GM19455 (cell line): ENCODE results near the gene TMEM255B.

Experiments used
- ATAC-seq: cut with Tn5 transposase; IDR thresholded peaks from one replicate; pipeline ENCODE4 v1.9.1; 2021; ENCODE audit not compliant: unreplicated experiment

TMEM255B gene

DNA sequence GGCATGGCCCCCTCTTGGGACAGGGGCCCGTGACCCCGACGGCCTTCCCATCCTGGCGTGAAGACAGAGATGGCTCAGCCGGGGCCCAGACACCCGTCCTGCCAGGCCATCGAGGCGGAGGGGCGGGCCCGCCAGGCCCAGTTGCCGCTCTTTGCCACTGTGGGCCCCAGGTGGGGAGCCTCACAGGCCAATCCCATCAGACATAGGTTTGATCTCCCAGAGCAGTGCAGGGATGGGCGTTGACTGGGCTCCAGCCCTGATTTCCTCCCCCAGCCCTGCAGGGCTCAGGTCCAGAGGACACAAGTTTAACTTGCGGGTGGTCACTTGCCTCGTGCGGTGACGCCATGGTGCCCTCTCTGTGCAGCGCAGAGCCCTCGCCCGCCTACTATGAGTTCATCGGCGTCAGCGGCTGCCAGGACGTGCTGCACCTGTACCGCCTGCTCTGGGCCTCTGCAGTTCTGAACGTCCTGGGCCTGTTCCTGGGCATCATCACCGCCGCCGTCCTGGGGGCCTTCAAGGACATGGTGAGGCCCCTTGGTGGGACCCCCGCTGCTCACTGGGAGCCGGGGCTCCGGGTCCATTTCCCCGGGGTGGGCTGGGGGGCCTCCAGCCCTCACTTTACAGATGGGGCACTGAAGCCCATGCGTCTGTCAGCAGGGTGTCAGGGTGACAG is 42.4 kb downstream of the TMEM255B start:
- ATAC-seq, result no peak

DNA sequence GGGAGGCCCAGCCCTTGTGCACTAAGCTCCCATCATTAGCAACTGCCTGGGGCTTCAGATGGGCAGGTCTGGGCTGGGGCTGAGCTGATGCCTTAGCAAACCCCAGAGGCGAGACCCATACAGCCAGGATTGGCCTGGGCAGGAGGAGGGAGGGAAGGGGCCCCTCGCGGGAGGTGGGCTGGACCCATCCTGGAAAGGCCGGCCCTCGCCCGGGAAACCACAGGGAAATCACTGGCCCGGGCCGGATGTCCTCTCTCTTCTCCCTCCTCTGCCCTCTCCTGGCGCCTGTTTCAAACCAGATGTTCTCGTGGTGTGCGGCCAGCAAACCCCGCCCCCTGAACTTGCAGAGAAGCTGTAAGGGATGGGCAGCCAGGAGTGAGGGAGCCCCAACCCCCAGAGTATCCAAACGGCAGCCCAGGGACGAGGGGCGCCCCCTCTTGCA is 43.1 kb downstream of the TMEM255B start:
- no peak for ATAC-seq

DNA sequence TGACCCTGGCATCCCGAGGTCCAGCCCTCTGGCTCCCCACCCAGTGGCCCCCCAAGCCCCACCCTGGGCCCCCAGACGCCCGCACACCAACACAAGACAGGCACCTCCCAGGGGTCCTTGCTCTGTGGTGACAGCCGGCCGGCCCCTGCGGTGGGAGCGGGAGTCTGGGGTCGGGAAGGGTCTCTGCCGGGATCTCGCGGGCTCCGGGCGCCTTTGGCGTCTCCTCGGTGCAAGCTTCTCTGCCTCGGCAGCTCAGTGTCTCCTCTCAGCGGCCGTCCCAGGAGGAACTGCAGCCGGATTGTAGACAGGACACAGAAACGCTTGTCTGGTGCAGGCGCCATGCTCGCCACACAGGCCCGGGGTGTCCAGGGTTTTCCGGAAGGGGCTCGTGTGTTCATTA is 43.7 kb downstream of the TMEM255B start:
- ATAC-seq, result no peak

DNA sequence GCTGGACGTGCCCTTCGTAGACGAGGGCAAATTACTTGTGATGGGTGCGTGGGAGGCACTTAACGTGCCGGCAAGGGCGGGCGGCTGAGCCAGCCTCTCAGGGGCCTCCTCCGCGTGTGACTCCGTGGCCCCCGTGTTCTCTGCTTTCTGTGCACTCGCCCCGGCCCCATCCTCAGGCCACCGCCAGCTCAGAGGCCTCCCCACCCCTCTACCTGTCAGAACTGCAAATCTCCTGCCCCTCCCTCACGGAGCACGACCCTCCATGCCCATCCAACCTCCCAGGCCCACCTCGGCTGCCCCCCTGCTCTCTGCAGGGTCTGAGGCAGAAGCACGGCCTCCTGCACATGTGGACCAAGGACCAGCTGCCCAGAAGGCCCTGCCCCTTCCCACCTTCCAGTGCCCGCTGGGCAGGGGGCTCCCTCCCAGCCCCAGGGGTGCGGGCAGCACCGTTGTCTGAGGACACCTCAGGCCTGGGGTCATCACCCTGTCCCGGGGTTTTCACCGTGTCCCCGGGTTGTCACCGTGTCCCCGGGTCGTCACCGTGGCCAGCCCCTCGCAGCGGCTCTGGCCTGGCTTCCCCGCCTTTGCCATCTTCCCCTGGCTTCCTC is 44.5 kb downstream of the TMEM255B start:
- no peak for ATAC-seq

DNA sequence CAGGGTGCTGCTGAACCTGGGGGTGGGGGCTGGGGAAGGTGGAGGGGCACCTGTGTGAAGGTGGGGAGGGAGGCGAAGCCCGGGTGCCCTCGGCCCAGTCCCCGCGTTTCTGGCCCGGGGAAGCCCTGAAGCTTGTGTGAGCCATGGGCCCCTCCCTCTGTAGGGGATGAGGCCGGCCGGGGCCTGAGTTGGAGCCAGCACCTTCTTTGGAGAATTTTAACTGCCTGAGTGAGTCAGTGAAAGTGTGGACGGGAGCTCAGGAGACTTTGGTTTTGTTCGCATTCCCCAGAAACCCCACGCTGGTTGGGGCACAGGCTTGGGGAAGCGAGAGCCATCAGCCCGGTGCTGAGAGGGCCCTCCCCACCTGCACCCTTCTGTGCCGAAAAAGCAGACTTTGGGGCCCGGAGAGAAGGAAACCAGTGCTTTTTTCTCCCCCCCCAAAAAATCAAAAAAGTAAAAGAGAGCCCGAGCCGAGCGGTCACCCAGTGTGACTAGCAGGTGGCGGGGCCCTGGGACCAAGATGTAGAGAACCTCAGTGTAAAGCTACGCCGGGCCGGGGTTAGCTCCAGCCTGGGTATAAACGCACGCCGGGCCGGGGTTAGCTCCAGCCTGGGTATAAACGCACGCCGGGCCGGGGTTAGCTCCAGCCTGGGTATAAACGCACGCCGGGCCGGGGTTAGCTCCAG is 45.1 kb downstream of the TMEM255B start:
- ATAC-seq, result no peak

DNA sequence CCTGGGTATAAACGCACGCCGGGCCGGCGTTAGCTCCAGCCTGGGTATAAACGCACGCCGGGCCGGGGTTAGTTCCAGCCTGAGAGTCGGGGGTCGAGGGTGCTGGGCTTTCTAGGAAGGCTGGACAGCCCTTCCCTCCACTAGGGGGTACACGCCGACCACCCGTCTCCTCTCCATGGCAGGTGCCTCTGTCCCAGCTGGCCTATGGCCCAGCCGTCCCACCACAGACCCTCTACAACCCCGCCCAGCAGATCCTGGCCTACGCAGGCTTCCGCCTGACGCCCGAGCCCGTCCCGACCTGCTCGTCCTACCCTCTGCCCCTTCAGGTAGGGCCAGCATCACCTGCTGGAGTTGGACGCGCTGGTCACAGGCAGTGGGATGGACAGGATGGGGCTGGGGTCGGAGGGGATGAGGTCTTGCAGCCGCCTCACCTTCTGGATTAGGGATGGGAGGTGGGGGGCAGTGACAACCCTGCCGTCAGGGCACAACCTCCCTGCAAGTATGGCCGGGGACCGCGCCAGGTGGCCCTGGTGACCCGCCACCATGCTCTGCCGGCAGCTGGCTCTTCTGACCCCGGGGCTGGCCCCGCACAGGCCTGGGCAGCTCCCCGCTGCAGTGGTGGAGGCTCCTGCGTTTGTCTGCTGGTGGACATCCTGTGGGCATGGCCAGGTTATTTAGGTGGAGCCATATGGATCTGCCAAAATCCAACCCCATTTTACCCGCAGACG is 45.8 kb downstream of the TMEM255B start:
- ATAC-seq, result no peak

DNA sequence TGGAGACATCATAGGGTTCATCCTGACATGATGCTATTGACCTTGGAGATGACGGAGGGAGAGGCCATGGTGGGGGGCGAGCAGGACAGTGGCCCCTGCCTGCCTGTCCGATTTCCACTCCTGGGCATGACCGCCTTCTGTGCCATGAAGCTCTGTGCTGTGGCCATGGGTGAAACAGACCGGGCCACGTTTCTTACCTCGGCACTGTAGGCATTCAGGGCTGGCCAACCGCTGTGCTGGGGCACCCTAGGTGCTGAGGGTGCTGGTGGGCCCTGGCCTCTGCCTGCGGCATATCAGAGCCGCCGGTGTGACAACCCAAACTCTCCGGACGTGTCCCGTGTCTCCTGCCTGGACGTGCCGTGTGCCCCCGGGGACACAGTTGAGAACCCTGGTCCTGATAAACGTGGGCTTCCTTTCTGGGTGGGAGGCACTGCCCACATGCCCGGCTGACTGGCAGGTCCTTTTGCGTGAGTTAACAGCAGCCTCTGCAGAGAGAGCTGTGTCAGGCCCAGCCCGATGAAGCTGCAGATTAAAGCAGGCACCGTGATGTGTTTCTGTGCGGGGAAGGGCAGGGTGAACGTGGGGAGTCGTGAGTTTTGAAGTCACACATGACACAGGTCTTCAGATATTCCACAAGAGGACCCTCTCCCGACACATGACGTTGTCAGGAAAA is 46.5 kb downstream of the TMEM255B start:
- ATAC-seq, result no peak

DNA sequence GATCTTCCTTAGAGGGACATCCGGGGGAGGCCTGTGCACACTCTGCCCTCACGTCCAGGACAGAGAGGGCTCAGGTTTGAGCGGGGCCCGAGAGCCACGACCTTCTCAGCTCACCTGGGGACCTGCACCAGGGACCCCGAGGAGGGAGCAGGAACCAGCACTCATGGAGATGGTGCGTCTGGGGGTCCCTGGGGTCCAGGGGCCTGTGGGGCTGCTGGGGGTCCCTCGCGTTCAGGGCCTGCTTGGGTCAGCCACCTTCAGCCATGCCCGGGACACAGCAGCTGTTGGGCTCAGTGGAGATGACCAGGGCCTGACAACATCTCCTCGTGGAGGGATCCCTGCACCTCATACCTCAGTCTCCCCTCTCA is 47.1 kb downstream of the TMEM255B start:
- ATAC-seq, result no peak

DNA sequence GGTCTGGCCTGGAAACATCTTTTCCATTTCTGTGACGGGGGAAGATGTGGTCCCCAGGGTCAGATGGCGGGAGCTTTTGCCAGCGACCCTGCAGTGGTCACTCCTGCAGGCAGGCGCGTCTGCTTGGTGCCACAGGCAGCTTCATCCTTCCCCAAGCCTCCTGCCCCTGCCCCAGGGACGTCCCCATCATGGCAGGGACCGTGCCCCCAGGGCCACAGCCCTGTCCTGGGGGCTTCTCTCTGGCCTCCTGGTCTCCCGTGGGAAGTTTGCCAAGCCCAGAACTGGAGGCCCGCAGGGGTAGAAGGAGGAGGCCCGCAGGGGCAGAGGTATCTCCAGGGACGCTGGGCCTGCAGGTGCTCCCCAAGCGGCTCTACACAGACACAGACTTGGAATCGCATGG is 47.5 kb downstream of the TMEM255B start:
- no peak for ATAC-seq

DNA sequence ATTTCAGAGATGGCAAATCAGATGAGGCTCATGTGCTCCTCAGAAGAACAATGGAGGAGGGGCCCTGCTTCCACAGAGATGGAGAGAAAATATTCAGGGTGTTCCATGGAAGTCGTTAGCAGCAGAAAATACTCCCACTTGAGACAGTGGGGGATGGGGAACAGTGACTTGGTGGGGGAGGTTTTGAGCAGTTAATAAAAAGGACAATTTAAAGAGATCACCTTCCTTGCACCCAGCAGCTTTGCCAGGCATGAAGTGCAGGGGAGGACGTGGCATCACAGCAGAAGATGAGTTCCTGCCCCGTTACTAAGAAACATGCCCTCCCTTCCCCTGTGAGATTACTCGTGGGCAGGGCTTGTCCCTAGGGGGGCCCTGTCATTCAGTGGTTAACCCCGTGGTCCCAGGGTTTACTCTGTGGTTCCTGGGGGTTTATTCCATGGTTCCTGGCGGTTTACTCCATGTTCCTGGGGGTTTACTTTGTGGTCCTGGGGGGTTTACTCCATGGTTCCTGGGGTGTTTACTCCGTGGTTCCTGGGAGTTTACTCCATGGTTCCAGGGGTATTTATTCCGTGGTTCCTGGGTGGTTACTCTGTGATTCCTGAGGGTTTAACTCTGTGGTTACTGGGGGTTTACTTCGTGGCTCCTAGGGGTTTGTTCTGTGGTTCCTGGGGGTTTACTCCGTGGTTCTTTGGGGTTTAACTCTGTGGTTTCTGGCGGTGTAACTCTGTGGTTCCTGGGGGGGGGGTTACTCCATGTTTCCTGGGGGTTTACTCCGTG is 49.2 kb downstream of the TMEM255B start:
- no peak for ATAC-seq

DNA sequence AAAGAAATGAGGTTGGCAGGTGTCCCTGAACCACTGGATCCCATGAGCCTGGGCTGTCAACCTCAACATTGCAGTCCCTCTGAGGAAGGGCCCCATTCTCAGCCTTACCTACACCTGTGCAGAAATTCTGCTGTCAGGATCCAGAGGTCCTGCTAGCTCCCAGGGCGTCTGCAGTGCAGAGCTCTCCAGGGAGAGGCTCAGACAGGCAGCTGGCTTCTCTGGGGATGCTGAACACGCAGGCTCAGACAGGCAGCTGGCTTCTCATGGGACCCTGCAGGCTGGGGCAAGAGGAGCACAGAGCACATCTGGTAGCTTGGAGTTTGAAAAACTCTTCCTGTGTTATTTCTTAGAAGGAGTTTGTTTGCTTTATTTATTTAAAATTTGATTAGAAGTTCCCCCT is 50.9 kb downstream of the TMEM255B start:
- ATAC-seq, result no peak

DNA sequence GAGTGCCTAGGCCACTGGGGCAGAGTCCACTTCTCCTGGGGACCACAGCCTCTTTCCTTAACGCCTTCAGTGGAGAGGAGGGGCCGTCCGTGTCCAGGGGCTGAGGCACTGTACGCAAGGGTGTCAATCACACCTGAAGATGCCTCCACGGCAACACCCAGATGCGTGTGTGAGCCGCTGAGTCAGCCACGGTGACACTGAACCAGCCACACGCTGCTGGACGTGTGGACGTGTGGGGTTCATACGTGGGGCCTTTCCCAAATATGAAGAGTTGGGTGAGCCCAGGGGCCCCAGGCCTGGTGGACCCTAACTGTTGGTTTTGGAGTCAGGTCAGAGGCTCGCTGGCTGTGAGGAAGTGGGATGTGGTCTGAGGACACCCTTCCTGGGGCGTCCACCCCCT is 51.6 kb downstream of the TMEM255B start:
- ATAC-seq, result no peak

DNA sequence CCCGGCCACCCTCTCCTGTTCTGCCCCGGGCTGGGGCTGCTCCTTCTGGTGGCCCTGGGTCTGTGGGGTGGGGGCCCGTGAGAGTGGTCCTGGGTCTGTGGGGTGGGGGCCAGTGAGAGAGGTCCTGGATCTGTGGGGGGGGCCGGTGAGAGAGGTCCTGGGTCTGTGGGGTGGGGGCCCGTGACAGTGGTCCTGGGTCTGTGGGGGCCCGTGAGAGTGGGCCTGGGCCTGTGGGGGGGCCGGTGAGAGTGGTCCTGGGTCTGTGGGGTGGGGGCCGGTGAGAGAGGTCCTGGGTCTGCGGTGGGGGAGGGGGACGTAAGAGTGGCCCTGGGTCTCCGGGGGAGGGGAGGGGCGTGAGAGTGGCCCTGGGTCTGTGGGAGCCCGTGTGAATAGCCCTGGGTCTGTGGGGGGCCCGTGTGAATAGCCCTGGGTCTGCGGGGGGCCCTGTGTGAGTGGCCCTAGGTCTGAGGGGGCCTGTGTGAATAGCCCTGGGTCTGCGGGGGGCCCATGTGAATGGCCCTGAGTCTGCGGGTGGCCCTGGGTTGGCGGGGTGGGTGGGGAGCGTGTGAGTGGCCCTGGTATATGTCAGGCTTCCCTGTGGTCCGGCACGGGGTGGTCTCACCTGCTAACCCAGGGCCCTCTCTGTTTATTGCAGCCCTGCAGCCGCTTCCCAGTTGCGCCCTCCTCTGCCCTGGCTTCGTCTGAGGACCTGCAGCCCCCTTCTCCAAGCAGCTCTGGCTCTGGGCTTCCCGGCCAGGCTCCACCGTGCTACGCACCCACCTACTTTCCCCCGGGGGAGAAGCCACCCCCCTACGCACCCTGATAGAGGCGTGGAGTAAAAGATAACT is 52.3 kb downstream of the TMEM255B start:
- no peak for ATAC-seq

DNA sequence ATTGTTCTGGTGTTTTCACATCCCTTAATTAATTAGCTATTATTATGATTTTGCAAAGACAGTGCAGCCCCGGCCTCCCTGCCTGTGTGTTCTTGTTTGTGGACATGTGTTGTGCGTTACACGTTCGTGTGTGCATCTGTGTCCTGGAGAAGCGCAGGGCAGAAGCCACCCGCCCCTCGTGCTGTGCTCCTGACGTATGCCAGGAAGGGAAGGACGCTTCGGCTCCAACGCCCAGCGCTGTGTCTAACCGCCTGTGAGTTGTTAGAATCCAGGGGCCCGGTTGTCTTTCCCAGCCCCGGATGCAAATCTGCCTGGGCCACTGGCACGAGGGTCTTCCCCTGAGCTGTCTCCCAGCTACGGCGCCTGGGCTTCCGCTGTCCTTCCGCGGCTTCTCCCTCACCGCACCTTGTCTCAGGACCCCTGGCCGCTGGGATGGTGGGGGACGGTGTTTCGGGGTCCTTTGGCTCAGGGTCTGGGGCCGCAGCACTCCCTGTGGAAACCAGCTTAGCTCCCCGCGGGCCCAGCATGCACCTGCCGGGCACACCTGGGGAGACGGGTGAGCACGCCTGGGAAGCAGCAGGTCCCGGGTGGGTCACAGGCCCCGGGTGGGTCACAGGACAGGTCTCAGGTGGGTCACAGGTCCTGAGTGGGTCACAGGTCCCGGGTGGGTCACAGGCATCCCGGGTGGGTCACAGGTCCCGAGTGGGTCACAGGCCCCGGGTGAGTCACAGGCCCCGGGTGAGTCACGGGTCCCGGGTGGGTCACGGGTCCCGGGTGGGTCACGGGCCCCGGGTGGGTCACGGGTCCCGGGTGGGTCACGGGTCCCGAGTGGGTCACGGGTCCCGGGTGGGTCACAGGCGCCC is 53.4 kb downstream of the TMEM255B start:
- ATAC-seq, result no peak

DNA sequence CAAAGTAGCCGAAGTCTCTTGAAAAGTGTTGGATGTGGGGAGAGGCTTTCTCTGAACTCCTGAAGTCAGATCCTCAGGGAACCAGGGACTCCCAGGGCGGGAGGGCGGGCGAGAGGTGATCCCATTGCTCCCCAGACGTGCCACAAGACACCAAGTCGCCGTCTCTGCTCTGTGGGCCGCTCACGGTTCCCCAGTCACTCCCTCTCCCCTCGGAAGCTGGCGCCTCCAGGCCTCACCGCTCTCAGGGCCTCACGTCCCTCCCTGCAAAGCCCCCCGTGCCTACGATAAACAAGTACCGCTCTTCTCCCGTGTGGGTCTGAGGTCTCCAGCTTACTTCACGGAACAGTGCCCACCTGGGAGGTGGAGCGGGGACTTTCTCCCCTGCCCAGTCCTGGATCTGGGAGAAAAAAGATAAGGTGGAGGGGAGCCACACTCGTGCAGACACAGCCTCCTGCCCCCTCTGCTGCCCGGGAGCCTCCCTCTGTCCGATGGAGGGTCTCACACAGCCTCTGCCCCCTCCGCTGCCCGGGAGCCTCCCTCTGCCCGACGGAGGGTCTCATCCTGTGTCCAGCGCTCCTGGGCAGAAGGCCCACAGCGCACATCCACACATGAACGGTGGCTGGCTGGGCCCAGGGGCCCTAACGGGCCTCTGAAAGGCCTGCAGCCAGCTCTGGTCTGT is 54.2 kb downstream of the TMEM255B start:
- ATAC-seq, result no peak

DNA sequence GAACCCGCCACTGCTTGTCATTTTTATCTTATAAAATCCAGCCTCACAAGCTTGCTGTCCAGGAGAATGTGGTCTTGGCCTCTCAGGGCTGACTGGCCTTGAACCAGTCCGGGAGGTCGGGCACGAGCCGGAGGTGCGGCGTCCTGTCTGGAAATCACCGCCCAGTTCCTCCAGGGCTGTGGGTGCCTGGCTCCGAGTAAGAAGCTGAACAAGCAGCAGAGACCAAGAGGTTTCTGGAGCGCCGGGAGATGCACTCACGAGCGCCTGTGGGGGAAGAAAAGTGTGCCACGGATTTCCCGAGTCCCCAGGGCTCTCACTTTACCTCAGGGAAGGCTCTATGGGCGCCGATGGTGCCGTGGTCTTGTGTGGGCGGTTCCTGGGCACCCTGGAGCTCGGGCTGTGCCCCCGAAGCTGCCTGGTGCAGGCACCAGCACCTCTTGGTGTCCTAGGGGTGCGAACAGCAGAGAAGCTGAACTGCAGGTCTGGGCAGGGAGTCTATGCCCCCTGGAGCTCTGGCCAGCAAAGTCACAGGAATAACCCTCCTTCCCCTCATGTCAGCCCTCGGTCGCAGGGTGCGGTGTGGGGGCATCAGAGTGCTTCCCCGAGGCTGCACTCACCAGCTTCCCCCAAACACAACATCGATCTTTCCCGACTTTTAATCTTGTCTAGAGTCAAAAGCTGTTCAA is 54.9 kb downstream of the TMEM255B start:
- ATAC-seq, result no peak

DNA sequence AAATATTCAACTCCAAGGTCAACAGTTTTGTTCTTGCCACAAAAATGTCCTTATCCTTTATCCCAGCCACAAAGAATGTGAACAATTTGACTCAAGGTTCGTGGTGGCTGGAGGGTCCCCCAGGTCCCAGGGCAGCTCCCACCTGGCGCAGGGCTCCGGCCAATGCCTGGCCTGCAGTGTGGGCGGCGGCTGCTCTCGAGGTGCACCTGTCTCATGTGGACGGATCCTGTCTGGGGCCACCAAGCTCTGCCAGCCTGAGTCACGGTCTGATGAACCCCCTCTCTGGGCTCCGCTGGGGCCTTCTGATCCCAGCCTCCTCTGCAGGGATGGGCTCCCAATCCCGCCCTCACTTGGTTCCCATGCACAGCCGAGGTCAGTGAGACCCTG is 55.4 kb downstream of the TMEM255B start:
- ATAC-seq, result no peak
